Naive thymus-derived CD4-positive, alpha-beta T cell (primary cell): ENCODE data around the gene CRYBG3. TPM values are rescaled to one million over a fixed set of nuclear protein-coding genes. Genes with fewer than 3 reads are reported as not detected.

Experiments used
- ATAC-seq: fragments of 150-1000 bp; cut with Tn5 transposase; 2 replicates; pipeline ENCODE4 v1.10.0; 2021; ENCODE audit warnings: mild to moderate bottlenecking, moderate library complexity
- CTCF ChIA-PET: fragments of 350-600 bp; sonication (Branson Sonifier 250); formaldehyde crosslinking; loops from one replicate; lab custom pipeline; 2021; ENCODE audit warnings: antibody characterized with exemption; lab: Charles Lee
- POLR2A ChIA-PET: fragments of 350-600 bp; sonication (Branson Sonifier 250); formaldehyde crosslinking; loops from one replicate; lab custom pipeline; 2021; ENCODE audit warnings: antibody characterized with exemption, inconsistent platforms; lab: Charles Lee
- DNase-seq, 9 donors: peaks; one replicate each; pipeline versions ENCODE4 v3.0.0 to v3.0.0-alpha.2; 2020 to 2022; ENCODE audit warnings: mixed read lengths in 1 of 9
- H3K27ac ChIP-seq: one replicate; pipeline ENCODE4 v1.7.0; 2013; ENCODE audit warnings: mild to moderate bottlenecking, low read depth, low read length, moderate library complexity
- H3K27me3 ChIP-seq, 2 donors: one replicate each; pipeline ENCODE4 v1.7.0; 2013; ENCODE audit warnings: low read length in 2 of 2, mild to moderate bottlenecking in 2 of 2, moderate library complexity in 2 of 2; ENCODE audit not compliant: control insufficient read depth in 2 of 2, insufficient read depth in 2 of 2
- H3K36me3 ChIP-seq, 3 experiments: 1 replicate in 2 of 3; 2 replicates in 1 of 3; pipeline ENCODE4 v1.7.0; 2013; ENCODE audit warnings: low read length in 3 of 3, mild to moderate bottlenecking in 3 of 3, moderate library complexity in 1 of 3; ENCODE audit not compliant: insufficient read depth in 3 of 3, control insufficient read depth in 2 of 3
- H3K4me1 ChIP-seq, 2 donors: one replicate each; pipeline ENCODE4 v1.7.0; 2013; ENCODE audit warnings: low read length in 2 of 2, mild to moderate bottlenecking in 2 of 2, moderate library complexity in 1 of 2; ENCODE audit not compliant: control insufficient read depth in 2 of 2, insufficient read depth in 2 of 2
- H3K4me3 ChIP-seq: 2 replicates; pipeline ENCODE4 v1.7.0; 2013; ENCODE audit warnings: mild to moderate bottlenecking, low read length
- H3K9me3 ChIP-seq, 3 experiments: 1 replicate in 2 of 3; 2 replicates in 1 of 3; pipeline ENCODE4 v1.7.0; 2013; ENCODE audit warnings: low read length in 3 of 3; ENCODE audit not compliant: control insufficient read depth in 2 of 3
- H3K27ac Mint-ChIP-seq, 9 donors: one replicate each; pipeline ENCODE4 v1.8.0; 2020 to 2022; ENCODE audit warnings: mixed read lengths in 9 of 9, mild to moderate bottlenecking in 8 of 9, moderate library complexity in 5 of 9, inconsistent platforms in 2 of 9
- H3K27me3 Mint-ChIP-seq, 5 donors: one replicate each; pipeline ENCODE4 v1.8.0; 2021 to 2022; ENCODE audit warnings: mixed read lengths in 5 of 5, mild to moderate bottlenecking in 1 of 5
- H3K36me3 Mint-ChIP-seq, 5 donors: one replicate each; pipeline ENCODE4 v1.8.0; 2020 to 2022; ENCODE audit warnings: mixed read lengths in 5 of 5, mild to moderate bottlenecking in 3 of 5, inconsistent platforms in 1 of 5
- H3K4me1 Mint-ChIP-seq, 7 donors: one replicate each; pipeline ENCODE4 v1.8.0; 2020 to 2022; ENCODE audit warnings: mixed read lengths in 7 of 7, mild to moderate bottlenecking in 3 of 7, inconsistent platforms in 1 of 7
- H3K4me3 Mint-ChIP-seq, 10 donors: one replicate each; pipeline ENCODE4 v1.8.0; 2020 to 2022; ENCODE audit warnings: mild to moderate bottlenecking in 10 of 10, mixed read lengths in 10 of 10, moderate library complexity in 6 of 10, inconsistent platforms in 2 of 10
- H3K9me3 Mint-ChIP-seq, 11 donors: one replicate each; pipeline ENCODE4 v1.8.0; 2020 to 2022; ENCODE audit warnings: mixed read lengths in 11 of 11, mild to moderate bottlenecking in 4 of 11, inconsistent platforms in 1 of 11, moderate library complexity in 1 of 11
- intact Hi-C, 2 donors: fragments of 100-400 bp; cut with micrococcal nuclease; formaldehyde crosslinking; loops; one replicate each; pipeline ENCODE4 v1.15.1; 2023
- polyA plus RNA-seq, 2 donors: library from polyadenylated mRNA; unstranded; fragments of 300-500 nt; fragmentation: Illumina TruSeq; gene quantifications; one replicate each; pipeline ENCODE4 v1.2.3, GENCODE V29; 2021
- total RNA-seq, 6 experiments: library from RNA in 5 of 6; stranded (reverse) in 5 of 6; gene quantifications; 1 replicate in 5 of 6; 2 replicates in 1 of 6; pipeline ENCODE4 v1.2.3 and lab custom pipeline; 2021 to 2026

CRYBG3 gene
- total and polyA plus RNA-seq, 7 experiments from 2014 or later = 0.86 to 11.2 (median 4.8) TPM

GRCh38 chr3:97972976-97973375 is 151.2 kb downstream of the CRYBG3 start:
- H3K4me3 Mint-ChIP-seq = peak overlapping the region; percentile 57 to 85 (median 78)
- CTCF ChIA-PET = interaction anchor here (0.5 kb wide), 1 partner anchor 266 kb away, joined by 3 read pairs; no protein-coding TSS in a partner anchor
- POLR2A ChIA-PET = no interaction called here
- H3K27ac Mint-ChIP-seq = peak overlapping the region; percentile 51 to 93 (median 84)
- intact Hi-C loops = loop anchor here (1.0 to 5.0 kb wide), 13 partner anchors 8 to 929 kb away; partner anchors contain the start of genes ARL6 (in 2 of the 2), CLDND1 (in 1 of the 2), CPOX (in 1 of the 2) and DCBLD2 (in 1 of the 2)
- peaks cover 40 to 82% (median 60%) of the 10 kb centered on the region in 7 donors for H3K4me1 Mint-ChIP-seq
- H3K27me3 Mint-ChIP-seq = no peaks in the 10 kb centered on the region
- DNase-seq (no peak), ATAC-seq (no peak)
- Histone ChIP-seq H3K4me1 (peaks cover 9 to 24% of the 10 kb centered on the region in 2 donors), H3K4me3 (peak overlapping the region; percentile 57), H3K27ac (peak overlapping the region; percentile 74), H3K36me3 (no peaks in the 10 kb centered on the region), H3K9me3 (no peaks in the 10 kb centered on the region), H3K27me3 (no peaks in the 10 kb centered on the region)
- H3K36me3 Mint-ChIP-seq = peaks cover 0 to 12% (median 0%) of the 10 kb centered on the region in 5 donors
- H3K9me3 Mint-ChIP-seq = peaks cover 0 to 2% (median 0%) of the 10 kb centered on the region in 11 donors

GRCh38 chr3:97974996-97975395 is 153.2 kb downstream of the CRYBG3 start:
- Histone ChIP-seq H3K9me3 (no peaks in the 10 kb centered on the region), H3K4me3 (no peak overlapping the region), H3K27me3 (no peaks in the 10 kb centered on the region), H3K36me3 (no peaks in the 10 kb centered on the region), H3K4me1 (peaks cover 9 to 20% of the 10 kb centered on the region in 2 donors), H3K27ac (no peak overlapping the region)
- ChIA-PET CTCF (interaction anchor here (0.7 kb wide), 1 partner anchor 49 kb away, joined by 3 read pairs; no protein-coding TSS in a partner anchor), POLR2A (interaction anchor here (0.9 kb wide), 1 partner anchor 16 kb away, joined by 3 read pairs; no protein-coding TSS in a partner anchor)
- Mint-ChIP-seq H3K4me1 (peaks cover 22 to 78% (median 40%) of the 10 kb centered on the region in 7 donors), H3K4me3 (peak overlapping the region in 5 of 10 donors; percentile 13 to 65 (median 48)), H3K27ac (peak overlapping the region in 2 of 9 donors; percentile 9 to 81), H3K9me3 (peaks cover 0 to 2% (median 0%) of the 10 kb centered on the region in 11 donors), H3K36me3 (peaks cover 0 to 7% (median 0%) of the 10 kb centered on the region in 5 donors), H3K27me3 (no peaks in the 10 kb centered on the region)
- intact Hi-C loops = loop anchor here (5.0 kb wide), 4 partner anchors 32 to 927 kb away; partner anchors contain the start of genes CPOX (in 1 of the 2) and DCBLD2 (in 1 of the 2)
- DNase-seq = no peak
- ATAC-seq = no peak

- Histone ChIP-seq H3K4me3 (no peak overlapping the region), H3K27ac (no peak overlapping the region), H3K27me3 (no peaks in the 10 kb centered on the region), H3K9me3 (no peaks in the 10 kb centered on the region), H3K4me1 (peaks cover 9 to 20% of the 10 kb centered on the region in 2 donors), H3K36me3 (no peaks in the 10 kb centered on the region)
- peaks cover 0 to 2% (median 0%) of the 10 kb centered on the region in 11 donors for H3K9me3 Mint-ChIP-seq
- CTCF ChIA-PET = interaction anchor here (0.7 kb wide), 1 partner anchor 49 kb away, joined by 3 read pairs; no protein-coding TSS in a partner anchor
- H3K4me1 Mint-ChIP-seq = peaks cover 18 to 78% (median 35%) of the 10 kb centered on the region in 7 donors
- H3K27me3 Mint-ChIP-seq = no peaks in the 10 kb centered on the region
- peak overlapping the region in 2 of 9 donors; percentile 31 to 81 for H3K27ac Mint-ChIP-seq
- H3K4me3 Mint-ChIP-seq = no peak overlapping the region
- POLR2A ChIA-PET = no interaction called here
- intact Hi-C loops = no loop called here
- DNase-seq (no peak), ATAC-seq (no peak)
- H3K36me3 Mint-ChIP-seq = peaks cover 0 to 7% (median 0%) of the 10 kb centered on the region in 5 donors
Measured at GRCh38 chr3:97975466-97975865, 153.7 kb downstream of the CRYBG3 start.

- peaks cover 0 to 10% (median 0%) of the 10 kb centered on the region in 5 donors for H3K36me3 Mint-ChIP-seq
- POLR2A ChIA-PET = no interaction called here
- CTCF ChIA-PET = interaction anchor here (0.9 kb wide), 1 partner anchor 43 kb away, joined by 3 read pairs; no protein-coding TSS in a partner anchor
- intact Hi-C loops = no loop called here
- no peak overlapping the region for H3K27ac ChIP-seq
- ATAC-seq (no peak), DNase-seq (no peak)
- peaks cover 0 to 3% (median 0%) of the 10 kb centered on the region in 11 donors for H3K9me3 Mint-ChIP-seq
- peaks cover 0 to 81% (median 7%) of the 10 kb centered on the region in 7 donors for H3K4me1 Mint-ChIP-seq
- H3K27ac Mint-ChIP-seq = no peak overlapping the region
- H3K36me3 ChIP-seq = no peaks in the 10 kb centered on the region
- no peak overlapping the region for H3K4me3 Mint-ChIP-seq
- no peak overlapping the region for H3K4me3 ChIP-seq
- H3K9me3 ChIP-seq = no peaks in the 10 kb centered on the region
- no peaks in the 10 kb centered on the region for H3K4me1 ChIP-seq
- peaks cover 0 to 4% (median 0%) of the 10 kb centered on the region in 5 donors for H3K27me3 Mint-ChIP-seq
- no peaks in the 10 kb centered on the region for H3K27me3 ChIP-seq
Measured at GRCh38 chr3:97979610-97980009, 157.8 kb downstream of the CRYBG3 start.

DNA sequence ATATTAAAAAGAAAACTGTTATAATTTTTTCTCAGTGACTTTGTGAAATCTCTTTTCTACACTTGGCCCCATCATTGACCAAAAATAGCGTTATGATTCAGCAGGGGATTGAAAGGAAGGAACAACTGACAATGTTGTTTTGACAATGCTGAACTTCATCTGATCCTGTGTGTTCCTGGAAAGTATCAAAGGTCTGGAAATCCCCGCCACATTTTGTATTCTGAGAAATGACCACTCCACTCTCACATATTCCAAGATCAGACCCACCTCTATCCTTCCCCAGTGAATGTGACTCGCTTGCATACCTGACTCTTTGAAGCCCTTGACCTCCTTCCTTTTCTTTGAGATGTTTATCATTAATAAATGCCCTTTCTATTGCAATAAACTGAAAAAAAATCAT is 160.1 kb downstream of the CRYBG3 start:
- DNase-seq = peak in 1 of 9 donors; percentile 38
- H3K27me3 ChIP-seq = no peaks in the 10 kb centered on the region
- Mint-ChIP-seq H3K9me3 (peaks cover 0 to 3% (median 0%) of the 10 kb centered on the region in 11 donors), H3K4me1 (peaks cover 0 to 63% (median 0%) of the 10 kb centered on the region in 7 donors), H3K27ac (peak overlapping the region in 1 of 9 donors; percentile 84), H3K36me3 (peaks cover 0 to 18% (median 0%) of the 10 kb centered on the region in 5 donors), H3K27me3 (peaks cover 0 to 4% (median 0%) of the 10 kb centered on the region in 5 donors), H3K4me3 (peak overlapping the region in 1 of 10 donors; percentile 62)
- intact Hi-C loops = loop anchor here in 1 of 2 donors (1.0 kb wide), 2 partner anchors 8 to 10 kb away; partner anchors contain the start of gene RIOX2
- no peaks in the 10 kb centered on the region for H3K36me3 ChIP-seq
- no peaks in the 10 kb centered on the region for H3K9me3 ChIP-seq
- no peaks in the 10 kb centered on the region for H3K4me1 ChIP-seq
- ChIA-PET POLR2A (no interaction called here), CTCF (no interaction called here)
- H3K27ac ChIP-seq = no peak overlapping the region
- no peak overlapping the region for H3K4me3 ChIP-seq
- ATAC-seq = no peak

- H3K9me3 ChIP-seq = no peaks in the 10 kb centered on the region
- H3K4me1 Mint-ChIP-seq = peaks cover 0 to 53% (median 0%) of the 10 kb centered on the region in 7 donors
- no peak overlapping the region for H3K27ac ChIP-seq
- DNase-seq = no peak
- H3K4me1 ChIP-seq = no peaks in the 10 kb centered on the region
- no peak for ATAC-seq
- H3K4me3 ChIP-seq = no peak overlapping the region
- ChIA-PET CTCF (interaction anchor here (1.0 to 1.1 kb wide), 2 partner anchors 38 to 43 kb away, joined by 3 to 4 read pairs; no protein-coding TSS in a partner anchor), POLR2A (no interaction called here)
- no peak overlapping the region for H3K4me3 Mint-ChIP-seq
- no peaks in the 10 kb centered on the region for H3K27me3 ChIP-seq
- peaks cover 0 to 27% (median 0%) of the 10 kb centered on the region in 5 donors for H3K36me3 Mint-ChIP-seq
- peaks cover 0 to 4% (median 0%) of the 10 kb centered on the region in 5 donors for H3K27me3 Mint-ChIP-seq
- no peaks in the 10 kb centered on the region for H3K36me3 ChIP-seq
- peaks cover 0 to 14% (median 0%) of the 10 kb centered on the region in 11 donors for H3K9me3 Mint-ChIP-seq
- intact Hi-C loops = no loop called here
- no peak overlapping the region for H3K27ac Mint-ChIP-seq
Measured at GRCh38 chr3:97983933-97984491, 162.2 kb downstream of the CRYBG3 start.
